NCI-H345 (cell line): Measurements from ENCODE around the gene DUSP28.

ENCODE experiments used
- DNase-seq: peaks from one replicate; lab custom pipeline; 2025; lab: John Stamatoyannopoulos, UW

DUSP28 gene

GRCh38 chr2:240573071-240573515 lies 12.9 kb downstream of the DUSP28 start:
- DNase-seq, result no peak

DNA sequence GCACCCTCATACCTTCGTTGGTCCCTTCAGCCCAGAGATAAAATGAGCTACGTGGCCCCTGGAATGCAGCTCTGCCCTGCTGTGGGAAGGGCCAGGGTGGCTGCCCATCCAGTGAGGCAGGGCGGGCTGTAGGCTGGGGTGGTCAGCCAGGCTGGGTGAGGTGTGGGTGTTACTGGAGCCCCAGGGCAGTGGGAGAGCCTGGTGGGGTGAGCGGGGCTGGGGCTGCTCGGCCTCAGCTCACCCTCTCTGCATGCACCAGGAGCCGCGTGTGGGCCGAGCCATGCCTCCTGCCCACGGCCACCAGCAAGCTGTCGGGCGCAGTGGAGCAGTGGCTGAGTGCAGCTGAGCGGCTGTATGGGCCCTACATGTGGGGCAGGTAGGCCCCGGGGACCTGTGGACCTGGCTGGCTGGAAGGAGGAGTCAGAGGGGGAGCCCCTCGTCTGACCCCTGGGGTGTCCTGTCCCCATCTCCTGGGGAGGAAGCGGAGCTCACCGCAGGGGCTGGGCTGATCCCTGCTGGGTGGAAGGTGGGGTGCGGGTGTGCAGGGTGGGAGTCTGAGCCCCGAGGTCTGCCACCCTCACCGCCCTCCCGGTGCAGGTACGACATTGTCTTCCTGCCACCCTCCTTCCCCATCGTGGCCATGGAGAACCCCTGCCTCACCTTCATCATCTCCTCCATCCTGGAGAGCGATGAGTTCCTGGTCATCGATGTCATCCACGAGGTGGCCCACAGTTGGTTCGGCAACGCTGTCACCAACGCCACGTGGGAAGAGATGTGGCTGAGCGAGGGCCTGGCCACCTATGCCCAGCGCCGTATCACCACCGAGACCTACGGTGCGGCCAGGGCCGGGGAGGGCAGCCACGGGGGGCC lies 13.6 kb downstream of the DUSP28 start:
- DNase-seq, result no peak

- DNase-seq, result no peak
Measured at GRCh38 chr2:240574386-240575100, 14.4 kb downstream of the DUSP28 start.

GRCh38 chr2:240575101-240575965 lies 15.2 kb downstream of the DUSP28 start:
- no peak for DNase-seq

DNA sequence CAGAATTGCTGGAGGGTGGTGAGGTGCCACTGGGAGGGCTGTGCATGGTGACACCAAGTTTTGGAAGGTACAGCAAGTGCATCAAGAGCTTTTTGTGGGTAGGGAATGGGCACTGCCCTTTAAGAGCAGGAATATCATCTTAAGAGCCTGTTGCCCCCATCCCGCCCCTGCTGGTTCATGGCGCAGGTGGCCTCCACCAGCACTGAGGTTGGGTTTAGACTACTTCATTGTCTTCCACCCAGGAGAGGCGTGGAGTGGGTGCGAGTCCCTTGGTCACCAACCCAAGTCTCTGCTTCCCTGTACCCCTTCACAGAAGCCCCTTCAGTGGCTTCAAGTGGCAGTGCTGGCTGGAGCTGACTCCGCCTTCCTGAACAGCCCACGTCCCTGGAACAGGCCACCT lies 15.9 kb downstream of the DUSP28 start:
- no peak for DNase-seq

- DNase-seq, result no peak
Measured at GRCh38 chr2:240576436-240577205, 16.5 kb downstream of the DUSP28 start.

GRCh38 chr2:240577281-240578109 lies 17.3 kb downstream of the DUSP28 start:
- DNase-seq, result no peak

DNA sequence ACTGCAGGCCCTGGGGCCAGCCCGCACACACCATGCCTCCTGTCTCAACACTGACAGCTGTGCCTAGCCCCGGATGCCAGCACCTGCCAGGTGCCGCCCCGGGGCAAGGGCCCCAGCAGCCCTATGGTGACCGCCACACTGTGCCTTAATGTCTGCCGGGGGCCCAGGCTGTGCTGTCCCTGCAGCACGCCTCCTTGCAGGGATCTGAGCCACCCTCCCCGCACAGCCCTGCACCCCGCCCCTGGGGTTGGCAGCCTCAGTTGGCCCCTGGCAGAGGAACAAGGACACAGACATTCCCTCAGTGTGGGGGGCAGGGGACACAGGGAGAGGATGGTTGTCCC lies 17.9 kb downstream of the DUSP28 start:
- no peak for DNase-seq

- DNase-seq, result no peak
Measured at GRCh38 chr2:240578488-240578887, 18.3 kb downstream of the DUSP28 start.

DNA sequence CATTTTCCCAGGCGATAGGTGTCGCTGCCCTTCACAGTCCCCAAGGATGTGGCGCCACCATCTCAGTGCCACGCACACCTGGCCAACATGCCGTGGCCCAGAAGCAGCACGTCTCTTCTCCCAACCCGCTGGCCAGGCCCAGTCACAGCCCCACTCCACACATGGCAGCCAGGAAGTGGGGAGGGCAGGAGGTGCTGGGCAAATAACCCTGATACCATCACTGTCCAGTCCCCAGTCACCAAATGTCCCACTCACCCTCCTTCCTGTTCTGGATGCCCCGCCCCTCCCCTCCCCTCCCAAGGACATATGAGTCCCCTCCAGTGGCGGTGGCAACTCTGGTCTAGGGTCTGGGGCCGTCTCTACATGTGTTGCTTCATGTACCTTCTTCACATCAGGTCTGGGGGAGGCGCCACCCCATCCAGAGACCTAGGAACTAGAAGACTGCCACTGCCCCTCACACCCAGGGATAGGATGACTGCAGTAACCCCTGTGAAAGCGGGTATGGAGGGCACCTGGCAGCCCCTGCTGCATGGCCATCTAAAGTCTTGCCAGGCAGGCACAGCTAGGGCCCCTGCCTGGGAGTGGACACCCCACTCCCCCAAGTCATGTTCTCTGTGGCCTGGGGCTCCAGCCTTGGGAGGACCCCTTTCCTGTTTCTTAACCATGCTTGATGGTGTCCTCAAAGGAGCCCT lies 19.1 kb downstream of the DUSP28 start:
- DNase-seq, result no peak

GRCh38 chr2:240579771-240580614 lies 19.8 kb downstream of the DUSP28 start:
- DNase-seq, result no peak

DNA sequence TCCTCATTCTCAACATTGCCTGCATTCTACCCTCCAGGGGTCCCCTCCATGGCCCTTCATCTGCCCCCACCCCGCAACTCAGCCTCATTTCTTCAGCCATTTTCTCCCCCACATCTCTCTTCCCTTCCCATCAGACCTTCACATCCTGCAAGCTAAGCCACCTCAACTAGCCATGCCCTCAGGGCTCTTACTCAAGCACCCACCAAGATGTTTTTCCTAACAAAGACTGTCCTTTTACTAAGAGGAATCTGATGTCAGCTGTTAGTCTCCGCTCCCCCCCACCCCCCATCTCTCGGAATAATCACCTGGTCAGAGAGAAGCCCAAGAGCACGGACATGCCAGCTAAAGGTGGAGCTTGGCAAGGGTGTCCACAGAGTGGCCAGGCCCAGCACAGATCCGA lies 21.7 kb downstream of the DUSP28 start:
- DNase-seq, result no peak

GRCh38 chr2:240582781-240583180 lies 22.6 kb downstream of the DUSP28 start:
- no peak for DNase-seq

DNA sequence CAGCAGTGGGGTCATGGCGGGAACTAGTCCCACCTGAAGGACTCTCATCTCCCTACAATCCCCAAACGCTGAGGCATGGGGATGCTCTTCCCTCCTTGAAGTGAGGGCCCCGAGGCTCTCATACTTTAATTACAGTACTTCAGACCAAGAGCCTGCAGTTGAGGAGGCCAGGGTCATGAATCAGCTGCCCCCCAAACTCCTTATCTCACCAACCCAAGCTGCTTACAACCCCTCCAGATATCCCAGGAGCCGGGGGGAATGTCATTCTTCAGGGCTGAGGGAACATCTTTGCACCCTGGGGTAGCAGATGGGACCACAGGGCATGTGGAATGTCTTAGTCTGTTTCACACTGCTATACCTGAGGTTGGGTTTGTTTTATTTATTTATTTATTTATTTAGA lies 23.6 kb downstream of the DUSP28 start:
- DNase-seq, result no peak

- DNase-seq, result no peak
Measured at GRCh38 chr2:240584486-240585031, 24.4 kb downstream of the DUSP28 start.

DNA sequence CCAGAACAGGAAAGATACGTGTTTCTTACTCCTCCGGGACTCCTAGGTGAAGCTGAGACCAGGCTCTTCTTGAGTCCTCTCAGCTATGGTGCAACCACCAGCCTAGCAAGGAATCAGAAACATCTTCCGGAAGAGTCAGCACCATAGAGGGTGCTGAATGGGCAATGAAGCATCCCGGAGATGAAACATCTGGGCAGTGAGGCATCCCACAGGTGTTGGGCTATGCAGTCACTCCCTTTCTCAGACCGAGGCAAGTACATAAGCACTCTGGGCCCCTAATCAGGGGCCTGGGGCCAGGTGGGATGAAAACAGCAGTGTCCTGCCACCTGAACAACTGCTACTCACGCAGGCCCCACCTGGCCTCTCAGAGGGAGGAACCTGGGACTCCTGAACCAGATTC lies 24.9 kb downstream of the DUSP28 start:
- DNase-seq, result no peak

DNA sequence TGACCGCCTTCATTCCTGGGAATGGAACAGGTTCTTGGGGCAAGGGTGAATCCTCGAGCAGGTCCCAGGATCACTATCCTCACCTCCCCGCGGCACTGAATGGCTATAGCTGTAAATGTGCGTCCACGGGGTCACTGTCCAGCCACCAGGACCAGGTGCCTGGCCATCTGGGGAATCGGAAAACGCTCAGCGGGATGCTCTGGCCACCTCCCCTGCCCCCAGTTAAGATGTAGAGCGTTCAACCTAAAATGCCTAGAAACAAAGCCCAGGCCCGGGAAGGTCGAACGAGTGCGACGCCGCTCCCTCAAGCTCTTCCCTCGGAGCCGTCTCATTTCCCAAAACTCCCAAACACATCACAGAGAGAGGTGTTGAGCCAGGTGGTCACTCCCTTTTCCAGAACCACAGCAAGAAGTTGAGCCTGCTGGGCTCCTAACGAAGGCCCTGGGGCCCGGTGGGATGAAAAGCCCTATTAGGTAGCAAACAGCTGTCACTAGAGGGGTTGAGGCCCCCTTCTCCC lies 25.6 kb downstream of the DUSP28 start:
- no peak for DNase-seq

GRCh38 chr2:240586198-240586918 lies 26.2 kb downstream of the DUSP28 start, which contains the start of gene CAPN10:
CAPN10 (plus strand) TSS chr2:240586734; CDS start chr2:240586912, 178 bp downstream.
- DNase-seq, result peak; percentile 97
